GM18505 (cell line): ENCODE measurements around the gene ARFGEF2.
"Not testable (repeated sequence)": the region's sequence is repeated elsewhere in the genome, so short reads cannot be mapped to it uniquely, and the experiment has no call there.

Experiments
- ATAC-seq: cut with Tn5 transposase; IDR thresholded peaks from one replicate; pipeline ENCODE4 v1.9.1; 2021; ENCODE audit not compliant: unreplicated experiment
- POLR2A ChIP-seq: IDR thresholded peaks from 4 replicates; pipeline ENCODE4 v1.6.1; 2011; ENCODE audit warnings: borderline replicate concordance; ENCODE audit not compliant: insufficient read depth, insufficient read length; ENCODE audit errors: extremely low read depth

ARFGEF2 gene

GRCh38 chr20:48999890-49000870 is 78.7 kb downstream of the ARFGEF2 start:
- TF ChIP-seq POLR2A, result no peak
- no peak for ATAC-seq

DNA sequence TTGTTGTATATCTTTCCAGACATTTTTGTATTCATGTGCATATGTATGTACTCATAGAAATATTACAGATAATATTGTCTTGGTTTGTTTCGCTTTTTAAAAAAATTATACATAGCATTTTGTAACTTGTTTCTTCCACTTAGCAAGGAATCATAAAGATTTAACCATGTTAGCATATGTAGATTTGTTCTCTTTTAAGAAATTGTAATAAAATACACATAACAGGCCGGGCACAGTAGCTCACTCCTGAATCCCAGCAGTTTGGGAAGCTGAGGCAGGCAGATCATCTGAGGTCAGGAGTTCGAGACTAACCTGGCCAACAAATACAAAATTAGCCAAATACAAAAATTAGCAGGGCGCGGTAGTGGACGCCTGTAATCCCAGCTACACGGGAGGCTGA is 80.2 kb downstream of the ARFGEF2 start:
- no peak for ATAC-seq
- TF ChIP-seq POLR2A, result no peak

GRCh38 chr20:49006446-49006980 is 85.0 kb downstream of the ARFGEF2 start:
- no peak for TF ChIP-seq POLR2A
- ATAC-seq, result no peak

GRCh38 chr20:49009899-49010631 is 88.6 kb downstream of the ARFGEF2 start:
- ATAC-seq, result no peak

DNA sequence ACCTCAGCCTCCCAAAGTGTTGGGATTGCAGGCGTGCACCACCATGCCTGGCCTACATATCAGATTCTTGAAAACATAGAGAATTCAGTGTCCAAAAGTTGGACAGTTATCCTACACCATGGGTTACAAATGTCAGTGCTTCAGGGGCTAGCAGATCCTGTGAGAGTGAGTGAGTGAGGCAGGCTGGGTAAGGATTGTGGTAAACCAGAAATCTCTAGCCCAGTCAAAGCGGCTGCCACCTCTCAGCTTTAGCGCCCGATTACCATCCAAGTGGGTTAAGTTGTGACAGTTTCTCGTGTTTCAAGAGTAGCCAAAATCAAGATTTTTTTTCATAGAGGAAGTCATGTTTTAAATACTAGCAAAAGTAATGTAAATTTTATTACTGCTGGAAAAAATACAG is 102.7 kb downstream of the ARFGEF2 start:
- TF ChIP-seq POLR2A, result no peak
- ATAC-seq, result no peak

More at GRCh38 chr20:49009899-49010631, 88.6 kb downstream of the ARFGEF2 start:
- TF ChIP-seq POLR2A, result no peak

DNA sequence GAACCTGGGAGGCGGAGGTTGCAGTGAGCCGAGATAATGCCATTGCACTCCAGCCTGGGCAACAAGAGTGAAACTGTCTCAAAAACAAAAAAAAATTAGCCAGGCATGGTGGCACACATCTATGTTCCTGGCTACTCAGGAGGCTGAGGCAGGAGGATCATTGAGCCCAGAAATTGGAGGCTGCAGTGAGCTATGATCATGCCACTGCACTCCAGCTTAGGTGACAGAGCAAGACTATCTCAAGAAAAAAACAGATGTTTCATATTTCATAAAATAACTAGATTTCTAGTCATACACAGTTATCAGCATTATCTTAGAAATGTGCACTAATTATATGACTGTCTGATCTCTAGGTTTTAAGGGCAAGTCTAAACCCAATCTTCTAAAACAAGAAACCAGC is 106.7 kb downstream of the ARFGEF2 start:
- not testable (repeated sequence) for ATAC-seq

- no peak for ATAC-seq
- no peak for TF ChIP-seq POLR2A
Measured at GRCh38 chr20:49028684-49029083, 107.2 kb downstream of the ARFGEF2 start.

GRCh38 chr20:49029203-49029602 is 107.7 kb downstream of the ARFGEF2 start:
- no peak for ATAC-seq

DNA sequence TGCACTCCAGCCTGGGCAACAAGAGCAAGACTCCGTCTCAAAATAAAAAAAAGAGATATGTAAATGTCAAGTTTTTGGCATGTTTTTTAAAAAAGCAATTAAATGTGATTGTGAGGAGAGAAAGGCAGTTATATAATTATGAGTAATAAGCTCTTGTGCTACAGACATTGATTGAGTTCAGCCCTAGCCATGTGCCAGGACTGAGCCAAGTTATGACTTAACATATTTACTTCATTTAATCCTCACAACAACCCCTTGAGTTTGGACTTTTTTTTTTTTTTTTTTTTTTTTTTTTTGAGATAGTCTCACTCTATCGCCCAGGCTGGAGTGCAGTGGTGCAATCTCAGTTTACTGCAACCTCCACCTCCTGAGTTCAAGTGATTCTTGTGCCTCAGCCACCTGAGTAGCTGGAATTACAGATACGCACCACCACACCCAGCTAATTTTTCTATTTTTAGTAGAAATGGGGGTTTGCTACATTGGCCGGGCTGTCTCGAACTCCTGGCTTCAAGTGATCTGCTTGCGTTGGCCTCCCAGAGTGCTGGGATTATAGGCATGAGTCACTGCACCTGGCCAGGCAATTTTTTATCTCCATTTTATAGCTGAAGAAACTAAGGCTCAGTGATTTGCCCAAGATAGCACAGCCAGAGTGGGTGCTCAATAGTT is 109.6 kb downstream of the ARFGEF2 start:
- ATAC-seq, result no peak
- TF ChIP-seq POLR2A, result no peak

More at GRCh38 chr20:49029203-49029602, 107.7 kb downstream of the ARFGEF2 start:
- no peak for TF ChIP-seq POLR2A

DNA sequence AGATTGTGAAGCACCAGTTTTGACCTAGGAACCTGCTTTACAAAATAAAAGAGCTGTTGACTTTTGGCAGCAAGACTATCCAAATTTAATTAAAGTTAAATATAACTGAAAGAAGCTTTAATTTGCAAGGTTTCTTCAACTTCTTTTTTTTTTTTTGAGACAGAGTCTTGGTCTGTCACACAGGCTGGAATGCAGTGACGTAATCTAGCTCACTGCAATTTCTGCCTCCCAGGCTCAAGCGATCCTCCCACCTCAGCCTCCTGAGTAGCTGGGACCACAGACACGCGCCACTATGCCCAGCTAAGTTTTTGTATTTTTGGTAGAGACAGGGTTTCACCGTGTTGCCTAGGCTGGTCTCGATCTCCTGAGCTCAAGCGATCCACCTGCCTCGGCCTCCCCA is 110.9 kb downstream of the ARFGEF2 start:
- no peak for ATAC-seq
- TF ChIP-seq POLR2A, result no peak

- no peak for ATAC-seq
Measured at GRCh38 chr20:49034070-49034732, 112.7 kb downstream of the ARFGEF2 start.

DNA sequence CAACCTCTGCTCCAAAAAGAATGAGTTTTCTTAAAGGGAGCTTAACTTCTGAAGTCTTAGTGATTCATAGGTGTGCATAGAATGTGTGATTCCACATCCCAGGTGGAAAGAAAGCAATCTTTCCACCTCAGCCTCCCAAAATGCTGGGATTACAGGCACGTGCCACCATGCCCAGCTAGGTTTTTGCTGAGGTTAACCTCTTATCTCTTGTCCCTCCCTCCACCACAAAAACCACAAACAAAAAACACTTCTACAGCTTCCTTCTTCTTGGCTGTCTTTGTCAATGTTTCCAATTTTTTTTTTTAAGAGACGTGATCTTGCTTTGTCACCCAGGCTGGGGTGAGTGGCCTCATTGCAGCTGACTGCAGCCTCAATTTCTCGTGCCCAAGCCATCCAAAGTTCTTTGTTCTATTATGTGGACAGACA is 116.5 kb downstream of the ARFGEF2 start:
- ATAC-seq, result no peak
- no peak for TF ChIP-seq POLR2A

More at GRCh38 chr20:49034070-49034732, 112.7 kb downstream of the ARFGEF2 start:
- TF ChIP-seq POLR2A, result no peak
